IPS-18a (cell line): ENCODE results near the gene C8A.
A peak's percentile ranks its signal among the peaks of the same experiment; 100 is the strongest.

ENCODE experiments used
- H3K27ac ChIP-seq: one replicate; pipeline ENCODE4 v1.5.1; 2013; ENCODE audit warnings: low read length
- H3K27me3 ChIP-seq: one replicate; pipeline ENCODE4 v1.6.1; 2013; ENCODE audit warnings: mild to moderate bottlenecking, low read length; ENCODE audit not compliant: control insufficient read depth, insufficient read depth
- H3K36me3 ChIP-seq: one replicate; pipeline ENCODE4 v1.6.1; 2013; ENCODE audit warnings: low read depth, low read length; ENCODE audit not compliant: control insufficient read depth
- H3K4me1 ChIP-seq: one replicate; pipeline ENCODE4 v1.6.1; 2013; ENCODE audit warnings: low read depth, low read length; ENCODE audit not compliant: control insufficient read depth
- H3K4me3 ChIP-seq: one replicate; pipeline ENCODE4 v1.5.1; 2013; ENCODE audit warnings: low read length
- H3K9ac ChIP-seq: one replicate; pipeline ENCODE4 v1.6.1; 2013; ENCODE audit warnings: mild to moderate bottlenecking, low read length, moderate library complexity
- H3K9me3 ChIP-seq: one replicate; pipeline ENCODE4 v1.6.1; 2013; ENCODE audit warnings: low read depth, low read length; ENCODE audit not compliant: control insufficient read depth

The C8A gene

DNA sequence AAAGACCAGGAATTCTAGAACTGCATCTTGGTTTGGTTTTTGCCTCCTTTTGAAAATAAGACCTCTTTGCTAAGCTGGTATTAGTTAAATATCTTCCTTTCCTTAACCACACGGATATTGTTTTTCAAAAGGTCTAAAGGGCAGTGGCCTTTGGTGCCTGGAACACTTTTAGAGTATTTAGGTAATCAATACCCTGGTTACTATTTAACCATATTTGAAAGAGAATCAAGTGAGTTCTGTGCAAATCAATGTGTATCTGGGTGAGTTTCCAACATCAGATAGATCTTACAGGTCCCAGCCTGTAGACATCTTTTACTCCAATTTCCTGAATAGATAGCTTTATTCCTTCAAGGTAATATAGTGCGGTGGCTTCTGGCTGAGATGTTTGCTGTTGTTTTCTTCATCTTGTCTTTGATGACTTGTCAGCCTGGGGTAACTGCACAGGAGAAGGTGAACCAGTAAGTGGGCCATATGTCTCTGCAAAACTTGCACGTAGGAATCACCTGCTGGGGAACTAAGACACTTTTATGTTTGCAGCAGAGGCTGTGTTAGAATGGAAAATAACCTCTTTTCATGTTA, at the start of gene C8A:
TSS of gene C8A (plus strand) at position 277 of the 579 bp plus-strand sequence. CDS start at position 382, 105 bp downstream.
- Histone ChIP-seq H3K27me3 (no peaks in the 10 kb centered on the region), H3K4me3 (no peak within 1 kb of the TSS), H3K36me3 (no peaks in the 10 kb centered on the region), H3K4me1 (peaks cover under 1% of the 10 kb centered on the region), H3K9me3 (no peaks in the 10 kb centered on the region), H3K27ac (no peak within 1 kb of the TSS), H3K9ac (no peak within 1 kb of the TSS)

GRCh38 chr1:56806804-56807203, 47.8 kb upstream of the C8A start:
- Histone ChIP-seq H3K27ac (no peak overlapping the region), H3K36me3 (no peaks in the 10 kb centered on the region), H3K4me1 (peaks cover 3% of the 10 kb centered on the region), H3K27me3 (no peaks in the 10 kb centered on the region), H3K9ac (no peak overlapping the region), H3K9me3 (no peaks in the 10 kb centered on the region), H3K4me3 (no peak overlapping the region)

- H3K4me3 ChIP-seq: no peak overlapping the region
- no peaks in the 10 kb centered on the region for H3K36me3 ChIP-seq
- H3K9ac ChIP-seq: no peak overlapping the region
- no peaks in the 10 kb centered on the region for H3K27me3 ChIP-seq
- H3K4me1 ChIP-seq: peaks cover 3% of the 10 kb centered on the region
- H3K9me3 ChIP-seq: no peaks in the 10 kb centered on the region
- no peak overlapping the region for H3K27ac ChIP-seq
These were observed 46.2 kb upstream of the C8A start for GRCh38 chr1:56808410-56808809.

DNA sequence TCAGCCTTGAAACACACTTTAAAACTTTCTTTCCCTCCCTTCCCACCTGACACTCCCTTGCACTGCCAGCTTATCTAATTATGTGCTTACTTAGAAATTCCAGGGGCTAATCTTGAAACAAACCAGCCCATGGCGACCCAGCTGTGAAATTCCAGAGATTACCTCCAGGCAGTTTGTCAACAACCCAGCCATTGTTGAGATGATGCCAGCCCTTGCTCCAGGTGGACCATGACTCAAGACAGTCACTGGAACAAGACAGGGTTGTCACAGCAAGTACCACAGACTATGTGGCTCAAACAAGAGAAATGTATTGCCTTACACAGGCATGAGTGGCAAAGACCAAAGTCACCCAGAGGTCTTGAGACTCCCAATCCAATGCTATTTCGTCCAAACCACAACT, 43.3 kb upstream of the C8A start:
- Histone ChIP-seq H3K9me3 (no peaks in the 10 kb centered on the region), H3K4me1 (peaks cover 3% of the 10 kb centered on the region), H3K27ac (no peak overlapping the region), H3K27me3 (no peaks in the 10 kb centered on the region), H3K9ac (no peak overlapping the region), H3K4me3 (no peak overlapping the region), H3K36me3 (no peaks in the 10 kb centered on the region)

DNA sequence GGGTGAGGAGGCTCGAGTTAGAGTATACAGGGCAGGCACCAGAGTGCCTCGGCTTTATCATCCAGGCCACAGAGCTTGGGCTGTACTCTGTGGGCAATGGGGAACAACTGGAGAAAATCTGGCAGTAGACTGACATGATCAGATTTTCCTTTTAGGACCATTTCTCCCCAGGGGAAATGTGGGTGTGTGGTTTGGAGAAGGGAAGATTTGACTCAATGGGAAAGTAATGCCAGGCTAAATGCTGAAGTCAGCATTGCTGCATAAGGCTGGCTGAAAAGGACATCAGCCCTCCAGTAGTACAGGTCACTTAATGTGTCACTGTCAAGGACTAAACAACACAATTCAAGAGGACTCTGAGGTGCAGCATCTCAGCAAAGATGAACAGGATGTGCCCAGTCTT, 40.4 kb upstream of the C8A start:
- no peak overlapping the region for H3K27ac ChIP-seq
- no peaks in the 10 kb centered on the region for H3K9me3 ChIP-seq
- H3K4me3 ChIP-seq: no peak overlapping the region
- H3K27me3 ChIP-seq: no peaks in the 10 kb centered on the region
- no peaks in the 10 kb centered on the region for H3K36me3 ChIP-seq
- H3K9ac ChIP-seq: no peak overlapping the region
- peaks cover 4% of the 10 kb centered on the region for H3K4me1 ChIP-seq

- no peak overlapping the region for H3K4me3 ChIP-seq
- no peak overlapping the region for H3K9ac ChIP-seq
- H3K9me3 ChIP-seq: no peaks in the 10 kb centered on the region
- no peak overlapping the region for H3K27ac ChIP-seq
- H3K27me3 ChIP-seq: no peaks in the 10 kb centered on the region
- peaks cover 10% of the 10 kb centered on the region for H3K4me1 ChIP-seq
- H3K36me3 ChIP-seq: no peaks in the 10 kb centered on the region
These were observed 38.3 kb upstream of the C8A start for GRCh38 chr1:56816264-56816663.

DNA sequence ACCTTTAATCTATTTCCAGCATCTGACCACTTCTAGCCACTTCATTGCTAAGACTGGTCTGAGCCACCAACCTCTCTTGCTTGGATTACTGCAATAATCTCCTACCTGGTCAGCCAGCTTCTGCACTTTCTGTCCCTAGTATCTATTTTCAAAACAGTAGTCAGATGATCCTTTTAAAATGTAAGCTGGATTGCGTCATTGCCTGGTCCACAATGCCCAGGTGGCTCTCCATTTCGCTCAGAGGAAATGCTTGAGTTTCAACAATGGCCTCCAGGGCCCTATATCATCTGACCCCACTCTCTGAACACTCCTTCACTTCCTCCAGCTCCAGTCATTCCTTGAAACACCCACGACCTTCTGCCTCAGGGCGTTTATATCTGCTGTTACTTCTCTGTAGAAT, 37.7 kb upstream of the C8A start:
- Histone ChIP-seq H3K36me3 (no peaks in the 10 kb centered on the region), H3K27ac (no peak overlapping the region), H3K4me3 (no peak overlapping the region), H3K4me1 (peaks cover 8% of the 10 kb centered on the region), H3K9ac (no peak overlapping the region), H3K27me3 (peaks cover 1% of the 10 kb centered on the region), H3K9me3 (no peaks in the 10 kb centered on the region)

DNA sequence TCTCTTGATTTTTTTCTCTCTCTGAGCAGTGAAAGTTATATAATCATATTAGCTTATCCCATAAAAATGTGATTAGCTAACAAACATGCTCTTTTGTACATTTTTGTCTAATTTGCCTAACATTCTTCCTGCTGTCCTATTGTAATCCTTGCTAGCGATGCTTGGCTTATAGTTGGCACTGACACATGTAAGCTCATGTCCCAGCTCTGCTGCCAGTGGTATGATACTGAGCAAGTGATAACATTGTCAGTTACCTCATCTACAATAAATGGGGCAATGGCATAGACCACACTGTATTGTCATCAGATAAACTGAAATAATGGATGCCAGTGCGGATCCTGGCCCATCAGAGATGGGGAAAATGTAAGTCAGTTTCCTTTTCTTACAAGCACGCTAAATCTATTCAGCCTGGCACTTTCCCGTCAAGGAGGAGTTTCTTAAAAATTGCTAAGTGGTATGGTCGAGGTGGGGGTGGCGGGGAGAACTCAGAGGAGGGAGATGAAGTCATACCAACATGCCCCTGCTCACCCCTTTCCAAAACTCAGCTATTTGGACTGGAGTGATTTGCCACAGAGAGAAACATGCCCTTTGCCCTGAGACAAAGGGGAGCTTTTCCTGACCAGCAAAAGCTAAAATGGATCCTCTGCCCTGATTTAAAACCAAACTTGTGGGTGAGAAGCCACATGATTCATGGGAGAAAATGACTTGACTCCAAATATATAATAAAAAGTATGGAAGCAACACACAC, 36.7 kb upstream of the C8A start:
- H3K4me3 ChIP-seq: no peak overlapping the region
- no peaks in the 10 kb centered on the region for H3K9me3 ChIP-seq
- peaks cover 6% of the 10 kb centered on the region for H3K27me3 ChIP-seq
- peaks cover 8% of the 10 kb centered on the region for H3K4me1 ChIP-seq
- H3K9ac ChIP-seq: no peak overlapping the region
- H3K36me3 ChIP-seq: no peaks in the 10 kb centered on the region
- H3K27ac ChIP-seq: no peak overlapping the region

DNA sequence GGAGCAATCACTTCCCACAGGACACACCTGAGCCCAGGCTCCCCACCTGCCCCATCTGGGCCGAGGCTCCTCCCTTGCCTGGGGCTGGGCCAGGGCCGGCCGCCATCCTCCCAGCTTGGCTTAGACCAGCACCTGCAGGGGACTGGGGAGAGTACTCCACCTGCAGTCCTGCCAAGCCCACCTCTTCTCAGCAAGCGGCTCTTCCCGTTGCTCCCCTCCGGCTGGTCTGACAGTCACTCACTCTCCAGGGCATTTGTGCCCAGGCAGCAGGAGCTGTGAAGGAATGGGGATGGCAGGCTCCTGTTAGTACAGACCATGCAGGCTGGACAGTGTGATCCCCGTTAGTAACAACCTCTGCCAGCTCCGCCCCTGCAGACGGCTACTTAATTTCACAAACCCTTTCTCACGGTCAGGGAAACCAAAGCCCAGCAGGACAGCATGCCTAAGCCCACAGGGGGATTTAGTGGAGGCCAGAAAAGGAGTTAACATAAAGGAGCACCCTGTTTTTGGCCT, 35.2 kb upstream of the C8A start, which contains the start of gene FYB2:
TSS of gene FYB2 (minus strand) at position 18 of the 513 bp plus-strand sequence. CDS start 114 bp downstream, outside the sequence.
- H3K27ac ChIP-seq: no peak within 1 kb of the TSS
- peak within 1 kb of the TSS; percentile 5 for H3K4me3 ChIP-seq
- H3K9me3 ChIP-seq: no peaks in the 10 kb centered on the region
- H3K27me3 ChIP-seq: peaks cover 6% of the 10 kb centered on the region
- H3K36me3 ChIP-seq: no peaks in the 10 kb centered on the region
- H3K9ac ChIP-seq: no peak within 1 kb of the TSS
- H3K4me1 ChIP-seq: peaks cover 8% of the 10 kb centered on the region

GRCh38 chr1:56820755-56821461, 33.7 kb upstream of the C8A start:
- H3K9me3 ChIP-seq: no peaks in the 10 kb centered on the region
- H3K4me1 ChIP-seq: peaks cover 8% of the 10 kb centered on the region
- no peak overlapping the region for H3K27ac ChIP-seq
- no peak overlapping the region for H3K4me3 ChIP-seq
- peaks cover 6% of the 10 kb centered on the region for H3K27me3 ChIP-seq
- no peak overlapping the region for H3K9ac ChIP-seq
- H3K36me3 ChIP-seq: no peaks in the 10 kb centered on the region

GRCh38 chr1:56821462-56821797, 33.2 kb upstream of the C8A start:
- Histone ChIP-seq H3K4me3 (no peak overlapping the region), H3K36me3 (no peaks in the 10 kb centered on the region), H3K9ac (no peak overlapping the region), H3K4me1 (peaks cover 8% of the 10 kb centered on the region), H3K9me3 (no peaks in the 10 kb centered on the region), H3K27ac (no peak overlapping the region), H3K27me3 (peaks cover 6% of the 10 kb centered on the region)
